B cell (primary cell): ENCODE data around the gene TRIM47. TPM values are rescaled to one million over a fixed set of nuclear protein-coding genes. Genes with fewer than 3 reads are reported as not detected.

Source experiments
- ATAC-seq: fragments of 200-7000 bp; cut with Tn5 transposase; one replicate; pipeline ENCODE4 v1.10.0; 2021; ENCODE audit warnings: low read depth, mild to moderate bottlenecking, moderate number of reproducible peaks, moderate library complexity
- CTCF ChIA-PET: fragments of 350-600 bp; sonication (Branson Sonifier 250); formaldehyde crosslinking; loops from one replicate; lab custom pipeline; 2021; ENCODE audit warnings: antibody characterized with exemption, inconsistent platforms; lab: Charles Lee
- POLR2A ChIA-PET: fragments of 350-600 bp; sonication (Branson Sonifier 250); formaldehyde crosslinking; loops from one replicate; lab custom pipeline; 2021; ENCODE audit warnings: antibody characterized with exemption; lab: Charles Lee
- DNase-seq: peaks from one replicate; pipeline ENCODE4 v3.0.0; 2013
- H2AFZ ChIP-seq: 2 replicates; pipeline ENCODE4 v1.6.1; 2012; ENCODE audit warnings: mild to moderate bottlenecking, low read depth, low read length; ENCODE audit not compliant: insufficient read depth, poor library complexity, severe bottlenecking
- H3K27ac ChIP-seq, 2 donors: 1 replicate in 1 of 2; 2 replicates in 1 of 2; pipeline ENCODE4 v1.5.1; 2012 to 2013; ENCODE audit warnings: low read length in 2 of 2, mild to moderate bottlenecking in 2 of 2, moderate library complexity in 1 of 2
- H3K27me3 ChIP-seq, 4 experiments: fragments of 200-600 bp in 1 of 4; sonication (generic) in 1 of 4; replicated peaks in 1 of 4; 1 replicate in 2 of 4; 2 replicates in 2 of 4; pipeline versions ENCODE4 v1.6.1 to v1.7.0; 2013 to 2016; ENCODE audit warnings: low read length in 3 of 4, mild to moderate bottlenecking in 2 of 4, mixed read lengths in 1 of 4, moderate library complexity in 1 of 4; ENCODE audit not compliant: insufficient read depth in 4 of 4, control insufficient read depth in 3 of 4; ENCODE audit errors: control extremely low read depth in 1 of 4
- H3K36me3 ChIP-seq, 2 experiments: replicated peaks in 1 of 2; 1 replicate in 1 of 2; 2 replicates in 1 of 2; pipeline versions ENCODE4 v1.6.1 to v1.7.1; 2013; ENCODE audit warnings: low read length in 1 of 2; ENCODE audit not compliant: insufficient read depth in 2 of 2, control insufficient read depth in 1 of 2; ENCODE audit errors: control extremely low read depth in 1 of 2, extremely low read depth in 1 of 2
- H3K4me1 ChIP-seq, 2 donors: fragments of 200-600 bp in 1 of 2; sonication (generic) in 1 of 2; 1 replicate in 1 of 2; 2 replicates in 1 of 2; pipeline versions ENCODE4 v1.5.1 to v1.6.1; 2013 to 2017; ENCODE audit warnings: low read length in 2 of 2; ENCODE audit not compliant: control insufficient read depth in 2 of 2, insufficient read depth in 2 of 2
- H3K4me2 ChIP-seq: replicated peaks from 2 replicates; pipeline ENCODE3; 2012; ENCODE audit warnings: mild to moderate bottlenecking, low read depth, low read length; ENCODE audit not compliant: poor library complexity, severe bottlenecking
- H3K4me3 ChIP-seq, 5 experiments: fragments of 200-600 bp in 1 of 5; sonication (generic) in 1 of 5; 1 replicate in 3 of 5; 2 replicates in 2 of 5; pipeline versions ENCODE4 v1.5.1 to v1.7.0; 2011 to 2016; ENCODE audit warnings: low read length in 4 of 5, mild to moderate bottlenecking in 4 of 5, low read depth in 2 of 5, control low read depth in 1 of 5, moderate library complexity in 1 of 5; ENCODE audit not compliant: insufficient read depth in 1 of 5; ENCODE audit errors: control extremely low read depth in 1 of 5, extremely low read depth in 1 of 5
- H3K79me2 ChIP-seq: fragments of 200-600 bp; sonication (generic); one replicate; pipeline ENCODE4 v1.6.0; 2016; ENCODE audit warnings: low read length; ENCODE audit not compliant: control insufficient read depth, insufficient read depth
- H3K9ac ChIP-seq: fragments of 200-600 bp; sonication (generic); 2 replicates; pipeline ENCODE4 v1.6.1; 2017; ENCODE audit warnings: mild to moderate bottlenecking, low read length, moderate library complexity
- H3K9me3 ChIP-seq, 3 donors: one replicate each; pipeline versions ENCODE4 v1.6.1 to v1.7.1; 2013; ENCODE audit warnings: low read length in 2 of 3; ENCODE audit not compliant: control insufficient read depth in 2 of 3, insufficient read depth in 1 of 3; ENCODE audit errors: control extremely low read depth in 1 of 3
- H4K20me1 ChIP-seq: 2 replicates; pipeline ENCODE4 v1.6.0; 2012; ENCODE audit warnings: mild to moderate bottlenecking, low read length; ENCODE audit not compliant: insufficient read depth, control insufficient read depth, poor library complexity, severe bottlenecking
- H3K27ac Mint-ChIP-seq: one replicate; pipeline ENCODE4 v1.8.0; 2021; ENCODE audit warnings: mixed read lengths
- H3K27me3 Mint-ChIP-seq: one replicate; pipeline ENCODE4 v1.8.0; 2021; ENCODE audit warnings: mixed read lengths
- H3K4me1 Mint-ChIP-seq: one replicate; pipeline ENCODE4 v1.8.0; 2021; ENCODE audit warnings: mixed read lengths
- H3K4me3 Mint-ChIP-seq: one replicate; pipeline ENCODE4 v1.8.0; 2021; ENCODE audit warnings: mixed read lengths
- H3K9me3 Mint-ChIP-seq: one replicate; pipeline ENCODE4 v1.8.0; 2022; ENCODE audit warnings: mixed read lengths; ENCODE audit not compliant: insufficient read depth
- CTCF ChIP-seq: fragments of 200-600 bp; IDR thresholded peaks from one replicate; pipeline ENCODE4 v1.8.0; 2022; ENCODE audit warnings: antibody characterized with exemption, mild to moderate bottlenecking
- EZH2 ChIP-seq: IDR thresholded peaks from 2 replicates; pipeline ENCODE4 v1.6.1; 2012; ENCODE audit warnings: borderline replicate concordance, low read depth, mild to moderate bottlenecking, moderate library complexity, low read length; ENCODE audit not compliant: insufficient read depth, poor library complexity, severe bottlenecking
- WGBS: methylation state at CpG from one replicate; pipeline ENCODE4 v1.1.5; 2013; ENCODE audit warnings: missing lambda C conversion rate; ENCODE audit not compliant: insufficient coverage; 5-methylcytosine and 5-hydroxymethylcytosine counted together
- intact Hi-C: fragments of 100-400 bp; cut with micrococcal nuclease; formaldehyde crosslinking; loops from one replicate; pipeline ENCODE4 v1.10.0; 2022
- polyA plus RNA-seq: library from polyadenylated mRNA; depleted of rRNA; stranded (reverse); fragments of >200 nt; gene quantifications from 2 replicates; pipeline ENCODE4 v1.2.3, GENCODE V29; 2012
- total RNA-seq, 2 donors: library from RNA; stranded (reverse); fragments of 120-200 nt in 1 of 2; gene quantifications; 1 replicate in 1 of 2; 2 replicates in 1 of 2; pipeline versions ENCODE4 v1.2.3 to v1.2.4, GENCODE V29; 2013 to 2022

The TRIM47 gene
- total and polyA plus RNA-seq, 2 donors (not counting 1 experiment from before 2014, with no cell fraction given): 6.4 to 8.3 TPM

GRCh38 chr17:75902406-75902805 lies 24.0 kb upstream of the TRIM47 start:
- Histone ChIP-seq H3K36me3 (peaks cover 0 to 47% of the 10 kb centered on the region in 2 experiments), H3K27ac (no peak overlapping the region), H3K9me3 (no peaks in the 10 kb centered on the region), H3K27me3 (no peaks in the 10 kb centered on the region), H3K4me1 (peaks cover 3 to 17% of the 10 kb centered on the region in 2 donors), H2AFZ (no peak overlapping the region), H3K9ac (no peak overlapping the region), H3K79me2 (peaks cover 17% of the 10 kb centered on the region), H3K4me3 (no peak overlapping the region), H3K4me2 (no peak overlapping the region), H4K20me1 (peaks cover 14% of the 10 kb centered on the region)
- Mint-ChIP-seq H3K4me1 (peaks cover 13% of the 10 kb centered on the region), H3K9me3 (no peaks in the 10 kb centered on the region), H3K27me3 (no peaks in the 10 kb centered on the region), H3K27ac (no peak overlapping the region), H3K4me3 (no peak overlapping the region)
- 94% methylated on average over 6 of the region's 6 CpGs for WGBS
- ChIA-PET POLR2A (interaction anchor here (0.6 kb wide), 1 partner anchor 130 kb away, joined by 8 read pairs; no protein-coding TSS in a partner anchor), CTCF (interaction anchor here (0.6 kb wide), 1 partner anchor 745 kb away, joined by 3 read pairs; no protein-coding TSS in a partner anchor)
- ATAC-seq (no peak), DNase-seq (no peak)
- intact Hi-C loops: loop anchor here (10.0 kb wide), 1 partner anchor 362 kb away; the partner anchor contains the start of gene UBALD2
- TF ChIP-seq EZH2 (no peak), CTCF (no peak)

DNA sequence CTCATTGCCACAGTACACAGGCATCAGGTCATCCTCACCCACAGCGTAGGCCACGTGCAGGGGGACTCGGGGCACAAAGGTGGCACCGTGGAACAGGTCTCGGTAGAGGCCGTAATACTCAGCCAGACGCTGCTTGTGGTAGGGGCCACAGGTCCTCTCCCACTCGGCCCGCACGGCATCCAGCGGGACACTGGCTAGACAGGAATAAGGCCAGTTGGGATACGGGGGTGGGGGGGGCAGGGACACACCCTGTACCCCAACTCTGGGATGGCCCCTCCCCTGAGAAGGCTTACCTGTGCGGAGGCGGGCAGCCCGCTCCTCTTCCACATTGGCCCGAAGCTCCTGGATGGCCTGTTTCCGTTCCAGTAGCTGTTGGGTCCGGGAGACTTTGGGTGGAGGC lies 23.3 kb upstream of the TRIM47 start:
- intact Hi-C loops: loop anchor here (10.0 kb wide), 1 partner anchor 363 kb away; the partner anchor contains the start of gene UBALD2
- H3K9me3 Mint-ChIP-seq: no peaks in the 10 kb centered on the region
- Histone ChIP-seq H3K4me2 (no peak overlapping the region), H2AFZ (no peak overlapping the region), H3K79me2 (peaks cover 17% of the 10 kb centered on the region), H3K27ac (no peak overlapping the region), H4K20me1 (peaks cover 14% of the 10 kb centered on the region), H3K4me1 (peaks cover 7 to 22% of the 10 kb centered on the region in 2 donors), H3K4me3 (no peak overlapping the region), H3K9me3 (no peaks in the 10 kb centered on the region), H3K36me3 (peaks cover 0 to 48% of the 10 kb centered on the region in 2 experiments), H3K9ac (no peak overlapping the region), H3K27me3 (no peaks in the 10 kb centered on the region)
- ChIA-PET POLR2A (interaction anchor here (0.6 kb wide), 1 partner anchor 681 kb away, joined by 4 read pairs; no protein-coding TSS in a partner anchor), CTCF (interaction anchor here (0.6 kb wide), 2 partner anchors 153 to 745 kb away, joined by 3 to 4 read pairs; no protein-coding TSS in a partner anchor)
- no peak for ATAC-seq
- 98% methylated on average over 15 of the region's 18 CpGs for WGBS
- H3K27ac Mint-ChIP-seq: no peak overlapping the region
- TF ChIP-seq CTCF (no peak), EZH2 (no peak)
- no peak for DNase-seq
- no peaks in the 10 kb centered on the region for H3K27me3 Mint-ChIP-seq
- H3K4me3 Mint-ChIP-seq: no peak overlapping the region
- H3K4me1 Mint-ChIP-seq: peaks cover 15% of the 10 kb centered on the region
